Measurements from ENCODE around the gene KCNJ9.

The KCNJ9 gene

DNA sequence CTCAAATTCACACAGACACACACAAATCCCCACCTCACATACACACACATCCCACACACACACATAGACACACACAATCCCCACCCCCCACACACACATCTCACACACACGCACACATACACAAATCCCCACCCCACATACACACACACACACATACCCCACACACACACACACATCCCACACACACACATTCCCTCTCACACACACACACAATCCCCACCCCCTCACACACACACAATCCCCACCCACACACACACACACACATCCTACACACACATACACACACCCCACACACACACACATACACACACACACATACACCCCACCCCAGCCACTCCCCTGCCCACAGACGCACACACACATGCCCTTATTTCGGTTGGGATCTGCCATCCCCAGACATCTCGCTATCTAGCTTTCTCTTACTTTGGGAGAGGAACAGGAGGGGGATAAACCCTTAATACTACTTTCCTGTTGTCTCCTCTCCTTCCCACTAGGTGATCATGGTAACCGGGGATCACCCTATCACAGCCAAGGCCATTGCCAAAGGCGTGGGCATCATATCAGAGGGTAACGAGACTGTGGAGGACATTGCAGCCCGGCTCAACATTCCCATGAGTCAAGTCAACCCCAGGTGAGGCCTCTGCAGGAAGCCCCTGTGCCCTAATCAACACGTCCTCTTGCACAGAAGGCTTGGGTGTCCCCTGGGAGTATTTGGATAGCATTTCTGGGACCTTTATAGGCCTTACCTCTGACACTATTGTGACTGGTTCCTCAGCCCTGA lies 52.8 kb downstream of the KCNJ9 start:
- TF ChIP-seq CTCF (IDR thresholded peaks at IDR 0.05; ENCODE audit: low read depth, low read length): no peak
- DNase-seq (ENCODE audit: low read depth, low spot score): no peak
- no peak overlapping the region for H3K4me3 ChIP-seq (ENCODE audit: low read depth, low read length)
- in situ Hi-C loops (cut with HindIII; ENCODE audit: low sequenced_read_pairs): no loop called here

DNA sequence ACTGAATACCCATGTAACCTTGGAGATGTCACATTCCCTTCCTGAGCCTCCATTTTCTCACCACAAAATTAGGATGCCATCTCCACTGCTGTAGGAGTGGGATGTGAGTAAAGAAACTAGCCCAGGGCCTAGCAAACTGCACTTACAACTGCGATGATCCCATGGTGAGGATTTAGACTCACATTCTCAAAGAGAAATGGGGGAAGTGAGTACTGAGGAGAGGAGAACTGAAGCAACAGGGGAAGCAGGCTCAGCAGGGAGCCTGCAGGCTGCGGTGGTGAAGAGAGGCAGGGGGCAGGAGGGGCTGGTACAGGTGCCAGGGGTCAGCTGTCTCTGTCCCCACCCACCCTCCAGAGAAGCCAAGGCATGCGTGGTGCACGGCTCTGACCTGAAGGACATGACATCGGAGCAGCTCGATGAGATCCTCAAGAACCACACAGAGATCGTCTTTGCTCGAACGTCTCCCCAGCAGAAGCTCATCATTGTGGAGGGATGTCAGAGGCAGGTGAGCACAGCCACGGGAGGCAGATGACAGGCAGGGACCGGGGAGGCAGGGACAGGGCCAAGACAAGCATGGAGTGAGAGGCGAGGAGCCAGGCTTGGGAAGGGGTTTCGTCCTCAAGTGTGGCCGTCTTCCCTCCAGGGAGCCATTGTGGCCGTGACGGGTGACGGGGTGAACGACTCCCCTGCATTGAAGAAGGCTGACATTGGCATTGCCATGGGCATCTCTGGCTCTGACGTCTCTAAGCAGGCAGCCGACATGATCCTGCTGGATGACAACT lies 53.6 kb downstream of the KCNJ9 start:
- no peak for DNase-seq (ENCODE audit: low read depth, low spot score)
- in situ Hi-C loops (cut with HindIII; ENCODE audit: low sequenced_read_pairs): no loop called here
- no peak for TF ChIP-seq CTCF (IDR thresholded peaks at IDR 0.05; ENCODE audit: low read depth, low read length)
- H3K4me3 ChIP-seq (ENCODE audit: low read depth, low read length): no peak overlapping the region

- DNase-seq (ENCODE audit: low read depth, low spot score): no peak
- H3K4me3 ChIP-seq (ENCODE audit: low read depth, low read length): no peak overlapping the region
- in situ Hi-C loops (cut with HindIII; ENCODE audit: low sequenced_read_pairs): no loop called here
- no peak for TF ChIP-seq CTCF (IDR thresholded peaks at IDR 0.05; ENCODE audit: low read depth, low read length)
Observed at GRCh38 chr1:160136121-160136925, 55.0 kb downstream of the KCNJ9 start.

GRCh38 chr1:160136926-160137200 lies 55.5 kb downstream of the KCNJ9 start:
- in situ Hi-C loops (cut with HindIII; ENCODE audit: low sequenced_read_pairs): no loop called here
- H3K4me3 ChIP-seq (ENCODE audit: low read depth, low read length): no peak overlapping the region
- no peak for TF ChIP-seq CTCF (IDR thresholded peaks at IDR 0.05; ENCODE audit: low read depth, low read length)
- no peak for DNase-seq (ENCODE audit: low read depth, low spot score)

DNA sequence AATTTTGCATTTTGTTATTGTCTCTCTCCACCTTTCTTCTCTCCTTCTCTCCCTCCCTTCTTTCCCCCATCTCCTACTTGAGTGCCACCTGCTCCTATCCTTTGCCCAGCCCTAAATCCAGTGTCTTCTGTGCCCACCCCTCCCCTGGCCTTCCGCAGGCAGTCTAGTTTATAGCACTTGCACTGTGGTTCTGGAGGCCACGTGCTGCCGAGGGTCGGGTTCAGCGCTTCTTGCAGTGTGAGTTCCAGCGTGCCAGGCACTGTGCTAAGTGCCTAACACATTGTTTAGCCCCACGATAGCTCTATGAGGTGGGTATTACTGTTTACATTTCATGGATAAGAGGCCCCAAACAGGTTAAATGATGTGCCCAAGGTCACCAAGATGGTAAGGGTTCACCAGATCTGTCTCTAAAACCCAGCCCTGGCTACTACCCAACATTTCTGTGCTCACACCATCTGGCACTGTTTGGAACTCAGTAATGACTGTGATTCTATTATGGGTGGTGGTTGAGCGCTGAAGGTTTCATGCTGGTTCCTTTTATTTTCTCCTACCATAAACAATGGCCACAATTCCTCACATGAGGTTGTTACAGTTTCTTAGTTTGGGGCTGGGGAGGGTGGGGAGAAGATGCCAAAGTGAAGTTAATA lies 56.0 kb downstream of the KCNJ9 start:
- TF ChIP-seq CTCF (IDR thresholded peaks at IDR 0.05; ENCODE audit: low read depth, low read length): no peak
- no peak for DNase-seq (ENCODE audit: low read depth, low spot score)
- no peak overlapping the region for H3K4me3 ChIP-seq (ENCODE audit: low read depth, low read length)
- in situ Hi-C loops (cut with HindIII; ENCODE audit: low sequenced_read_pairs): no loop called here

- TF ChIP-seq CTCF (IDR thresholded peaks at IDR 0.05; ENCODE audit: low read depth, low read length): no peak
- in situ Hi-C loops (cut with HindIII; ENCODE audit: low sequenced_read_pairs): no loop called here
Observed at GRCh38 chr1:160139840-160140239, 58.5 kb downstream of the KCNJ9 start.

More at GRCh38 chr1:160139840-160140239, 58.5 kb downstream of the KCNJ9 start:
- DNase-seq (ENCODE audit: low read depth, low spot score): no peak
- H3K4me3 ChIP-seq (ENCODE audit: low read depth, low read length): no peak overlapping the region
